ENCODE measurements around the gene KRTAP1-1. TPM values are rescaled to one million over a fixed set of nuclear protein-coding genes. Genes with fewer than 3 reads are reported as not detected.
"Not testable (repeated sequence)": the region's sequence is repeated elsewhere in the genome, so short reads cannot be mapped to it uniquely, and the experiment has no call there.

KRTAP1-1 gene
- total RNA-seq, 1 donor from 2014 or later, result not detected

- Histone ChIP-seq H3K9me3 (ENCODE audit: control insufficient read depth in 3 of 3, low read length in 3 of 3) (peaks cover 0 to 5% (median 0%) of the 10 kb centered on the region in 3 donors), H3K36me3 (ENCODE audit: control insufficient read depth in 3 of 3, insufficient read depth in 3 of 3, low read length in 3 of 3) (no peaks in the 10 kb centered on the region), H3K4me3 (ENCODE audit: low read length in 3 of 3) (no peak overlapping the region), H3K27me3 (ENCODE audit: control insufficient read depth in 3 of 3, insufficient read depth in 3 of 3, low read length in 3 of 3) (peaks cover 7 to 15% (median 14%) of the 10 kb centered on the region in 3 donors), H3K4me1 (ENCODE audit: control insufficient read depth in 3 of 3, insufficient read depth in 3 of 3, low read length in 3 of 3) (no peaks in the 10 kb centered on the region), H3K27ac (ENCODE audit: low read depth, low read length) (no peak overlapping the region), H3K9ac (ENCODE audit: low read depth in 1 of 3, low read length in 3 of 3) (no peak overlapping the region)
Measured at GRCh38 chr17:41057547-41057946, 16.3 kb upstream of the KRTAP1-1 start.

GRCh38 chr17:41055130-41055529 is 13.9 kb upstream of the KRTAP1-1 start, which contains the start of gene KRTAP2-2:
Gene KRTAP2-2, minus strand, starts transcription at chr17:41055230. Its CDS starts 19 bp downstream, at chr17:41055211.
- H3K9me3 ChIP-seq (ENCODE audit: control insufficient read depth in 3 of 3, low read length in 3 of 3); H3K36me3 ChIP-seq (ENCODE audit: control insufficient read depth in 3 of 3, insufficient read depth in 3 of 3, low read length in 3 of 3); H3K4me1 ChIP-seq (ENCODE audit: control insufficient read depth in 3 of 3, insufficient read depth in 3 of 3, low read length in 3 of 3); H3K9ac ChIP-seq (ENCODE audit: low read depth in 1 of 3, low read length in 3 of 3); H3K4me3 ChIP-seq (ENCODE audit: low read length in 3 of 3); H3K27ac ChIP-seq (ENCODE audit: low read depth, low read length): not testable (repeated sequence)
- H3K27me3 ChIP-seq (ENCODE audit: control insufficient read depth in 3 of 3, insufficient read depth in 3 of 3, low read length in 3 of 3), result peaks cover 5 to 14% (median 10%) of the 10 kb centered on the region in 3 donors

- H3K27me3 ChIP-seq (ENCODE audit: control insufficient read depth in 3 of 3, insufficient read depth in 3 of 3, low read length in 3 of 3), result peaks cover 3 to 14% (median 7%) of the 10 kb centered on the region in 3 donors
- not testable (repeated sequence) for H3K9me3 ChIP-seq (ENCODE audit: control insufficient read depth in 3 of 3, low read length in 3 of 3); H3K36me3 ChIP-seq (ENCODE audit: control insufficient read depth in 3 of 3, insufficient read depth in 3 of 3, low read length in 3 of 3); H3K4me3 ChIP-seq (ENCODE audit: low read length in 3 of 3); H3K9ac ChIP-seq (ENCODE audit: low read depth in 1 of 3, low read length in 3 of 3); H3K4me1 ChIP-seq (ENCODE audit: control insufficient read depth in 3 of 3, insufficient read depth in 3 of 3, low read length in 3 of 3); H3K27ac ChIP-seq (ENCODE audit: low read depth, low read length)
Measured at GRCh38 chr17:41054556-41054955, 13.3 kb upstream of the KRTAP1-1 start.

- Histone ChIP-seq H3K9ac (ENCODE audit: low read depth in 1 of 3, low read length in 3 of 3) (no peak overlapping the region), H3K27ac (ENCODE audit: low read depth, low read length) (no peak overlapping the region), H3K4me3 (ENCODE audit: low read length in 3 of 3) (no peak overlapping the region), H3K4me1 (ENCODE audit: control insufficient read depth in 3 of 3, insufficient read depth in 3 of 3, low read length in 3 of 3) (no peaks in the 10 kb centered on the region), H3K27me3 (ENCODE audit: control insufficient read depth in 3 of 3, insufficient read depth in 3 of 3, low read length in 3 of 3) (peaks cover 1 to 13% (median 6%) of the 10 kb centered on the region in 3 donors), H3K9me3 (ENCODE audit: control insufficient read depth in 3 of 3, low read length in 3 of 3) (peaks cover 0 to 5% (median 0%) of the 10 kb centered on the region in 3 donors), H3K36me3 (ENCODE audit: control insufficient read depth in 3 of 3, insufficient read depth in 3 of 3, low read length in 3 of 3) (no peaks in the 10 kb centered on the region)
Measured at GRCh38 chr17:41054025-41054424, 12.8 kb upstream of the KRTAP1-1 start.

- peaks cover 10 to 19% (median 11%) of the 10 kb centered on the region in 3 donors for H3K27me3 ChIP-seq (ENCODE audit: control insufficient read depth in 3 of 3, insufficient read depth in 3 of 3, low read length in 3 of 3)
- H3K27ac ChIP-seq (ENCODE audit: low read depth, low read length), result no peak overlapping the region
- no peak overlapping the region for H3K4me3 ChIP-seq (ENCODE audit: low read length in 3 of 3)
- H3K9ac ChIP-seq (ENCODE audit: low read depth in 1 of 3, low read length in 3 of 3), result no peak overlapping the region
- no peaks in the 10 kb centered on the region for H3K4me1 ChIP-seq (ENCODE audit: control insufficient read depth in 3 of 3, insufficient read depth in 3 of 3, low read length in 3 of 3)
- no peaks in the 10 kb centered on the region for H3K36me3 ChIP-seq (ENCODE audit: control insufficient read depth in 3 of 3, insufficient read depth in 3 of 3, low read length in 3 of 3)
- H3K9me3 ChIP-seq (ENCODE audit: control insufficient read depth in 3 of 3, low read length in 3 of 3), result peaks cover 0 to 5% (median 0%) of the 10 kb centered on the region in 3 donors
Measured at GRCh38 chr17:41052566-41052965, 11.3 kb upstream of the KRTAP1-1 start.

GRCh38 chr17:41049110-41049509 is 7.9 kb upstream of the KRTAP1-1 start:
- Histone ChIP-seq H3K4me1 (ENCODE audit: control insufficient read depth in 3 of 3, insufficient read depth in 3 of 3, low read length in 3 of 3) (no peaks in the 10 kb centered on the region), H3K9me3 (ENCODE audit: control insufficient read depth in 3 of 3, low read length in 3 of 3) (peaks cover 0 to 5% (median 0%) of the 10 kb centered on the region in 3 donors), H3K36me3 (ENCODE audit: control insufficient read depth in 3 of 3, insufficient read depth in 3 of 3, low read length in 3 of 3) (no peaks in the 10 kb centered on the region), H3K4me3 (ENCODE audit: low read length in 3 of 3) (no peak overlapping the region), H3K9ac (ENCODE audit: low read depth in 1 of 3, low read length in 3 of 3) (no peak overlapping the region), H3K27ac (ENCODE audit: low read depth, low read length) (no peak overlapping the region), H3K27me3 (ENCODE audit: control insufficient read depth in 3 of 3, insufficient read depth in 3 of 3, low read length in 3 of 3) (peaks cover 11 to 27% (median 14%) of the 10 kb centered on the region in 3 donors)

GRCh38 chr17:41048441-41048840 is 7.2 kb upstream of the KRTAP1-1 start:
- Histone ChIP-seq H3K27ac (ENCODE audit: low read depth, low read length) (no peak overlapping the region), H3K4me3 (ENCODE audit: low read length in 3 of 3) (no peak overlapping the region), H3K36me3 (ENCODE audit: control insufficient read depth in 3 of 3, insufficient read depth in 3 of 3, low read length in 3 of 3) (no peaks in the 10 kb centered on the region), H3K27me3 (ENCODE audit: control insufficient read depth in 3 of 3, insufficient read depth in 3 of 3, low read length in 3 of 3) (peaks cover 11 to 24% (median 14%) of the 10 kb centered on the region in 3 donors), H3K4me1 (ENCODE audit: control insufficient read depth in 3 of 3, insufficient read depth in 3 of 3, low read length in 3 of 3) (no peaks in the 10 kb centered on the region), H3K9ac (ENCODE audit: low read depth in 1 of 3, low read length in 3 of 3) (no peak overlapping the region), H3K9me3 (ENCODE audit: control insufficient read depth in 3 of 3, low read length in 3 of 3) (peaks cover 0 to 3% (median 0%) of the 10 kb centered on the region in 3 donors)

GRCh38 chr17:41046735-41047465 is 5.7 kb upstream of the KRTAP1-1 start, which contains the start of gene KRTAP2-1:
Gene KRTAP2-1, minus strand, starts transcription at chr17:41047316. Its CDS starts 49 bp downstream, at chr17:41047267.
- not testable (repeated sequence) for H3K4me1 ChIP-seq (ENCODE audit: control insufficient read depth in 3 of 3, insufficient read depth in 3 of 3, low read length in 3 of 3); H3K4me3 ChIP-seq (ENCODE audit: low read length in 3 of 3); H3K9me3 ChIP-seq (ENCODE audit: control insufficient read depth in 3 of 3, low read length in 3 of 3); H3K36me3 ChIP-seq (ENCODE audit: control insufficient read depth in 3 of 3, insufficient read depth in 3 of 3, low read length in 3 of 3); H3K27ac ChIP-seq (ENCODE audit: low read depth, low read length); H3K9ac ChIP-seq (ENCODE audit: low read depth in 1 of 3, low read length in 3 of 3)
- peaks cover 11 to 24% (median 14%) of the 10 kb centered on the region in 3 donors for H3K27me3 ChIP-seq (ENCODE audit: control insufficient read depth in 3 of 3, insufficient read depth in 3 of 3, low read length in 3 of 3)

- Histone ChIP-seq H3K27me3 (ENCODE audit: control insufficient read depth in 3 of 3, insufficient read depth in 3 of 3, low read length in 3 of 3) (peaks cover 1 to 14% (median 5%) of the 10 kb centered on the region in 3 donors), H3K27ac (ENCODE audit: low read depth, low read length) (no peak overlapping the region), H3K4me3 (ENCODE audit: low read length in 3 of 3) (no peak overlapping the region), H3K36me3 (ENCODE audit: control insufficient read depth in 3 of 3, insufficient read depth in 3 of 3, low read length in 3 of 3) (no peaks in the 10 kb centered on the region), H3K9me3 (ENCODE audit: control insufficient read depth in 3 of 3, low read length in 3 of 3) (no peaks in the 10 kb centered on the region), H3K4me1 (ENCODE audit: control insufficient read depth in 3 of 3, insufficient read depth in 3 of 3, low read length in 3 of 3) (no peaks in the 10 kb centered on the region), H3K9ac (ENCODE audit: low read depth in 1 of 3, low read length in 3 of 3) (no peak overlapping the region)
Measured at GRCh38 chr17:41042953-41043352, 1.7 kb upstream of the KRTAP1-1 start.

GRCh38 chr17:41037853-41038350 is 3.3 kb downstream of the KRTAP1-1 start:
- no peak overlapping the region for H3K4me3 ChIP-seq (ENCODE audit: low read length in 3 of 3)
- H3K36me3 ChIP-seq (ENCODE audit: control insufficient read depth in 3 of 3, insufficient read depth in 3 of 3, low read length in 3 of 3), result no peaks in the 10 kb centered on the region
- no peak overlapping the region for H3K9ac ChIP-seq (ENCODE audit: low read depth in 1 of 3, low read length in 3 of 3)
- H3K27me3 ChIP-seq (ENCODE audit: control insufficient read depth in 3 of 3, insufficient read depth in 3 of 3, low read length in 3 of 3), result peaks cover 0 to 5% (median 3%) of the 10 kb centered on the region in 3 donors
- H3K27ac ChIP-seq (ENCODE audit: low read depth, low read length), result no peak overlapping the region
- no peaks in the 10 kb centered on the region for H3K9me3 ChIP-seq (ENCODE audit: control insufficient read depth in 3 of 3, low read length in 3 of 3)
- no peaks in the 10 kb centered on the region for H3K4me1 ChIP-seq (ENCODE audit: control insufficient read depth in 3 of 3, insufficient read depth in 3 of 3, low read length in 3 of 3)
